HG02571 (cell line): Measurements from ENCODE around the gene PDGFD.

ENCODE experiments used
- ATAC-seq: cut with Tn5 transposase; IDR thresholded peaks from one replicate; pipeline ENCODE4 v1.9.1; 2021; ENCODE audit warnings: mild to moderate bottlenecking, moderate library complexity; ENCODE audit not compliant: unreplicated experiment

The PDGFD gene

GRCh38 chr11:104095791-104096190 lies 68.2 kb downstream of the PDGFD start:
- no peak for ATAC-seq

DNA sequence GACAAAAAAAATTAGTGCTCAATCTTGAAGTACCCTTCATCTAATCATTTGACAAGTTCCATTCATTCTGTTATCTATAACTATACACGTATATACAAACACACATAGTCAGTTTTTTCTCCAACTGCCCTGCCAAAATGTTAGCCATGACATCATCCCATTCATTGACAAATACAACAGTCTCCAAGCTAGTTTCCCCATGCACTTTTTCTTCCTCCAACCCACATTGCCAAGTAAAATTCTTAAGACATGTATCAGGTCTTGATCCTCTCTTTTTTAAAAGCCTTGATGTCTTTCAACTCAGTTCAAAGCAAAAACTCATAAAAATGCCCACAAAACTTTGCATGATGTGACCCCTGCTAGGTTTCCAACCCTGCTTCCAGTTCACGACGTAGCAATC lies 69.4 kb downstream of the PDGFD start:
- ATAC-seq = no peak

DNA sequence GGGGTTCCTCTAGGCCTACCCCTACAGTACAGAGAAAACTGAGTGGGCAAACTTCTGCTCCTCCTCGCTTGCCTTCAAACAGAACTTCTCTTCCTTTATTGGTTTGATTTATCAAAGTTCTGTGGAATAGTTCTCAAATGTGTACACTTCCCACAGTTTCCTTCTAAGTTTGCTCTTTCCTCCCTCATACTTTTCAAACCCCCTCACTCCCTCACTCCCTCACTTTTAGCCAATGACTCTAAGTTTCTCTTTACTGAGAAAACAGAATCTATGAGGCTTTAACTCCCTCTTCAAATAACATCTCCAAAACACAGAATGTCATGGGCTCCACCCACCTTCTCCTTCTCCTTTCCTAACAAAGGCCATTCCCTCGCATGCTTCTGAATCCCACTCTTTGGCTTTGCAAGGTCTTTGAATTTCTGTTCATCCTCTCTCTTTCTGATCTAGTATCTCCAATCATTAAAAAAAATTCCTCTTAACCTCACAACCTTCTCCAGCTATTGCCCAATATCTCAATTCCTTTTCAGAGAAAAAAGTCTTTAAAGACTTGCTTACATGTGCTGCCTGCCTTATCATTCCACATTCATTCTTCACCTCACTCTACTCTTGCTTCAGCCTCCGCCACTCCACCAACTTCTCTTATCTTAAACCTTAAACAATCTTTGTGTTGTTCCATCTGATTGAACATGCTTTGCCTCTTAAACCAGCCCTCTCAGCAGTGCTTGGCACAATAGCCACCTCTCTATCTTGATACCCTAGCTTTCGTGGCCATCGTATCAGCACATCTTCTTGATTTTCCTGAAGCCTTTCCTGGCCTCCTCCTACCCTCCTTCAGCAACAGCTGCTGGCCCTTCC lies 70.3 kb downstream of the PDGFD start:
- no peak for ATAC-seq

DNA sequence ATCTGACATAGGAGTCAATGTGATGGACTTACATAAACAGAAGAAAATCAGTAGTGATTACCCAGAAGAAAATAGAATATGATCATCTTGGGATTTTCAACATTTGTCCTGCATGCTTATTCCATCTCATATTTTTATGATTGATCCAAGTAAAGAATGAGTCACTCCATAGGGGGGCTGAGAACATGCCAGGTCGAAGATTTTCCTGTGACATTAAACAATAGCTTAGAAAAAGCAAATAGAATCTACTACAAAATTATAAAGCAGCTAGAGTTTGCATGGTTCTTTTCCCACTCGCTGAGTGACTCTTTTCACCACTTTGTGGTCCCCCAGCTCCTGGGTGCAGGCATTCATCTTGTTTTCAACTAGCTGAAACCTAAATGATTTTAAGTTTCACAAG lies 71.2 kb downstream of the PDGFD start:
- no peak for ATAC-seq

DNA sequence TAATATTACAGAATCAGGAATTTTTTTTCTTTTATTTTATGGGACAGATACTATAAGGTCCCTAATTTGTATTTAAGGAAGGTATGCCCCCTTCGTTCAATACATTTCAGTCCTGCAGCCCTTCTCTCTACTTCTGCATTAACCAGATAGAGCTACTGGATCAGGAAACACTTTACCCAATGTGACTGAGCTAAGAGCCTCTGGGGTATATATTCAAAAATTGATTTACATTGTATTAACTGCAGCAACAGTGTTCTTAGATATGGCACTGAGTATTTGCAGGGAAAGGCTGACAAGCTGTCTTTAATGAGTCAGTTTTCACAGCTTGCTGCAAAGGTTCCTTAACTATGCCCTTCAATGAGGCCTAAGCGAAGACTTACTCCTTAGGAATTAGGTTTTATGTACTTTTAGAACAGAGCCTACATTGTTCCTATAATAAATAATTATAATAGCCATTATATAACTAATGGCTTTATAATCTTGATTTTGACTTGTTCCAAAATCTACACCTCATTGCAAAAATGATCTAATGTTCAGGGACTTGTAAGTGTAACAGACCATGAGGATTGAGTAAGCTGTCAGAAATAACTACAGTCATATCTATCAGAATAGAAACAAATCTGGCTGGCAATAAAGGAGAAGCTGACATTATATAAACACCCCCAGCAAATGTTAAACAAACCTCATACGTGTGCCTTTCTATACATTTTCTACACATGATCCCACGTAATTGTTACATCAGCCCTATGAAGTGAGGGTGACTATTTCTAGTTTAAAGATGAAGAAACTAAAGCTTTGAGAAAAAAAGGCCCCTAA lies 72.5 kb downstream of the PDGFD start:
- ATAC-seq = no peak

- no peak for ATAC-seq
Observed at GRCh38 chr11:104090767-104091166, 73.2 kb downstream of the PDGFD start.

- ATAC-seq = no peak
Observed at GRCh38 chr11:104089481-104089880, 74.5 kb downstream of the PDGFD start.

GRCh38 chr11:104086621-104087020 lies 77.3 kb downstream of the PDGFD start:
- no peak for ATAC-seq

DNA sequence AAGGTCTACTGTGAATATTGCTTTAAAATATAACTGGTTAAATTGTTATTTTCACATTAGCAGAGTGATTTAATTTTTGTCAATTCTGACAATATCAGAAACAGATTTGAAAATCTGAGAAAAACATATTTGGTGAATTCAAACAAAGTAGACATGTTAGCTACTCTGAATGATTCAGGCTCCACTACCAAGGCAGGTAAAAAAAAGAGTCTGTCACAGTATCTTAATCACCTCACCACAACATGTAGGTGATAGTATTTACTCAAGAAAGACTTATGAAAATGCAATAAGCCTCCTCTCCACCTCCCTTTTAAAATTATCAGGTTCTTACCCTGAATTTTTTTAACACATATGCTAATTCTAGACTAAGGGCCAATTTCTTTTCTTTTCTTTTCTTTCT lies 85.0 kb downstream of the PDGFD start:
- no peak for ATAC-seq

- no peak for ATAC-seq
Observed at GRCh38 chr11:104078245-104078644, 85.7 kb downstream of the PDGFD start.

GRCh38 chr11:104076455-104076854 lies 87.5 kb downstream of the PDGFD start:
- no peak for ATAC-seq

DNA sequence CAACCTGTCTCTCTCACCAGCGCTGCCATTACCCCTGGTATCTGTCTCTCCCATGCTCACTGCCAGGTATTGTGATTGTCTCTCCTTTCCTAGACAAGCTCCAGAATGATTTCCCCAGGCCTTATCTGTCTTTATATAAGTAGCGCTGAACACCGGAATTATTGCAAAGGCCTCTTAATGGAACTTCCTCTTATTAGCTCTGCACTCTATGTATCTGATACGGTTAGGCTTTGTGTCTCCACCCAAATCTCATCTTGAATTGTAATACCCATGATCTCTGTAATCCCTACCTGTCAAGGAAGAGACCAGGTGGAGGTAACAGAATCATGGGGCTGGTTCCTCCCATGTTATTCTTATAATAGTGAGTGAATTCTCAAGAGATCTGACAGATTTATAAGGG lies 88.2 kb downstream of the PDGFD start:
- ATAC-seq = no peak

- no peak for ATAC-seq
Observed at GRCh38 chr11:104075091-104075490, 88.9 kb downstream of the PDGFD start.

GRCh38 chr11:104073950-104074705 lies 89.8 kb downstream of the PDGFD start:
- peak; percentile 86 for ATAC-seq

- ATAC-seq = no peak
Observed at GRCh38 chr11:104067534-104067933, 96.4 kb downstream of the PDGFD start.

- no peak for ATAC-seq
Observed at GRCh38 chr11:104064034-104064630, 99.8 kb downstream of the PDGFD start.

- ATAC-seq = no peak
Observed at GRCh38 chr11:104061853-104062521, 102.0 kb downstream of the PDGFD start.

DNA sequence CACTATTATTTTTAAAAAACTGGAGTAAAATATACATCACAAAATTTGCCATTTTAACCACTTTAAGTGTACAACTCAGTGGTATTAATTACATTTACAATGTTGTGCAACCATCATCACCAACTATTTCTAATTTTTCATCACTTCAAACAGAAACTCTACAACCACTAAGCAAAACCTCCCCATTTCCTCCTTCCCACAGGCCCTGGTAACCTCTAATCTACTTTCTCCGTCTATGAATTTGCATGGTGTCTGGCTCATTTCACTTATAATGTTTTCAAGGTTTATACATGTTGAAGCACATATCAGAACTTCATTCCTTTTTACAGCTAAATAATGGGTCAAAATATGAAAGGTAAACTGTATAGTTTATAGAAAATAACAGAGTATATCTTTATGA lies 103.1 kb downstream of the PDGFD start:
- no peak for ATAC-seq

DNA sequence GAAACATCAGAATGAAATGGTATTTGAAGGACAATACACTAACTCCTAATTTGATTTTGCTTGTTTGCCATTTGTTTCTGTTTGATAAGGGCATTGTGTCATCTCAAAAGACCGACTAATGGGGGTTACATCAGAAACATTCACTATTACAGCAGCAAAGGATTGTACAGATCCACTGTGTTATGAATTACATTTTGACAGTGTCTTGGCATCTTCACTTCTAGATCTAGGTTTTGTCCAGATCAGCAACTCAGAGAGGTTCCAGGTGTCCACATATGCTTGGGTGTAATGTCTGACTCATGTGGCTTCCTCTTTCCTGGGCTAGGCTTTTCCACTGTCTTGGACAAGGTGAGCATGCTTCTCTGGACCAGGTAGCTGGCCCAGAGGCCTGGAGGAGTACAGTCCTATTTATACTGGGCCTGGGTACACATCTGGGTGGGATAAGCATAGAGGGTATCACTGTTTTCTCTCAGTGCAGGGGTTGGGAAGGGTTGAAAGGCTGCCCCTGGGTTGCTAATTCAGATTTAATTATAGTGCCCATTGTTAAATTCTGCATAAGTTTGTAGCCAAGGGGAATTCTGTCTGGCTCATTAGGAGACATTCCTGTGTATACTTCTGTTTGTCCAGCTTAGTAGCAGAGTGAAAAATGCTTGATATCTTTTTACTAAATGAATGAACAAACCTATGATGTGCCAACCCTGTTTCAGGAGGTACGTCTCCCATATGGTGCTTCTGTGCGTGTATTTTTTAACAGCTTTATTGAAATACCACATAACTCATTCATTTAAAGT lies 103.7 kb downstream of the PDGFD start:
- no peak for ATAC-seq

DNA sequence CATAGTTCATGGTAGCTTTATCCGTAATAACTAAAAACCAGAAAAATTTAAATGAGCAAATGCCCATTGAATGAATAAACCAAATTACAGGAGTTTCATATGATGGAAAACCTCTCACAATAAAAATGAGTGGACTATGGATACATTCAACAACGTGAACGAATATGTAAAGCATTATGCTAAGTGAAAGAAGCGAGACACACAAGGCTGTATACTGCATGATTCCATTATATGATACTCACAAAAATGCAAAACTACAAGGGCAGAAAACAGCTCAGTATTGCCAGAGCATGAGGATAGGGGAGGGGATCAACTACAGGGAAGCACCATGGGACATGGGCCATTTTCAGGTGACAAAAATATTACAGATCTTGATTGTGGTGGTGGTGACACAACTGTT lies 105.3 kb downstream of the PDGFD start:
- no peak for ATAC-seq
